RWPE2 (cell line): ENCODE measurements around the gene GPR160.

Experiments used
- ATAC-seq: fragments of 200-7000 bp; cut with Tn5 transposase; 3 replicates; pipeline ENCODE4 v1.9.1; 2021; ENCODE audit warnings: low read depth
- DNase-seq: peaks from one replicate; pipeline ENCODE4 v3.0.0-alpha.2; 2020; ENCODE audit warnings: low spot score
- H3K27ac ChIP-seq: fragments of 450-650 bp; 2 replicates; pipeline ENCODE4 v1.5.1; 2017; ENCODE audit warnings: mild to moderate bottlenecking; ENCODE audit not compliant: poor library complexity, severe bottlenecking
- H3K27me3 ChIP-seq: fragments of 250-450 bp; sonication (Bioruptor Pico); 2 replicates; pipeline ENCODE4 v1.5.1; 2021; ENCODE audit warnings: mild to moderate bottlenecking, moderate library complexity; ENCODE audit not compliant: insufficient read depth, poor library complexity, severe bottlenecking
- H3K36me3 ChIP-seq: fragments of 250-450 bp; sonication (Bioruptor Pico); 2 replicates; pipeline ENCODE4 v1.5.1; 2020; ENCODE audit warnings: low read depth, mild to moderate bottlenecking, moderate library complexity
- H3K4me1 ChIP-seq: fragments of 250-450 bp; sonication (Bioruptor Pico); 2 replicates; pipeline ENCODE4 v1.5.1; 2021; ENCODE audit warnings: mild to moderate bottlenecking, moderate library complexity; ENCODE audit not compliant: insufficient read depth, poor library complexity, severe bottlenecking
- H3K4me3 ChIP-seq: fragments of 250-450 bp; sonication (Bioruptor Pico); 2 replicates; pipeline ENCODE4 v1.5.1; 2021; ENCODE audit warnings: mild to moderate bottlenecking, moderate library complexity; ENCODE audit not compliant: severe bottlenecking
- H3K9me3 ChIP-seq: fragments of 250-450 bp; sonication (Bioruptor Pico); 2 replicates; pipeline ENCODE4 v1.5.1; 2021; ENCODE audit warnings: mild to moderate bottlenecking, moderate library complexity; ENCODE audit not compliant: severe bottlenecking
- TF ChIP-seq, protein P1 (sequence below): fragments of 450-650 bp; IDR thresholded peaks from one replicate; pipeline ENCODE4 v1.5.1; 2017; ENCODE audit warnings: mild to moderate bottlenecking, moderate library complexity; ENCODE audit not compliant: poor library complexity, severe bottlenecking

Gene GPR160

DNA sequence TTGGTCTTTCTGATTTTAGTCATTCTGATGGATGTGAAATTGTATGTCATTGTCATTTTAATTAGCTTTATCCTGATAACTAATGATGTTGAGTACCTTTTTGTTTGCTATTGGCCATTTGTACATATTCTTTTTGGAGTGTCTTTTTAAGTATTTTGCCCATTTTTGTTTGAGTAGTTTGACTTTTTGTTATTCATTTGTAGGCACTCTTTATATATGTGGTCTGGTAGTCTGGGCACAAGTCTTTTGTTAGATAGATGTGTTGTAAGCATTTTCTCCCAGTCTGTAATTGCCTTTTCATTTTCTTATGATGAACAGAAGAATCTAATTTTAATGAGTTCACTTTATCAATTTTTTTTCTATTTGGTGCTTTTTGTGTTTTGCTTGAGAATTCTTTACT is 14.6 kb downstream of the GPR160 start:
- DNase-seq (no peak), ATAC-seq (no peak)
- no peaks in the 10 kb centered on the region for H3K4me1 ChIP-seq
- H3K27me3 ChIP-seq = no peaks in the 10 kb centered on the region
- H3K36me3 ChIP-seq = no peaks in the 10 kb centered on the region
- H3K9me3 ChIP-seq = no peaks in the 10 kb centered on the region
- TF ChIP-seq, protein P1, sequence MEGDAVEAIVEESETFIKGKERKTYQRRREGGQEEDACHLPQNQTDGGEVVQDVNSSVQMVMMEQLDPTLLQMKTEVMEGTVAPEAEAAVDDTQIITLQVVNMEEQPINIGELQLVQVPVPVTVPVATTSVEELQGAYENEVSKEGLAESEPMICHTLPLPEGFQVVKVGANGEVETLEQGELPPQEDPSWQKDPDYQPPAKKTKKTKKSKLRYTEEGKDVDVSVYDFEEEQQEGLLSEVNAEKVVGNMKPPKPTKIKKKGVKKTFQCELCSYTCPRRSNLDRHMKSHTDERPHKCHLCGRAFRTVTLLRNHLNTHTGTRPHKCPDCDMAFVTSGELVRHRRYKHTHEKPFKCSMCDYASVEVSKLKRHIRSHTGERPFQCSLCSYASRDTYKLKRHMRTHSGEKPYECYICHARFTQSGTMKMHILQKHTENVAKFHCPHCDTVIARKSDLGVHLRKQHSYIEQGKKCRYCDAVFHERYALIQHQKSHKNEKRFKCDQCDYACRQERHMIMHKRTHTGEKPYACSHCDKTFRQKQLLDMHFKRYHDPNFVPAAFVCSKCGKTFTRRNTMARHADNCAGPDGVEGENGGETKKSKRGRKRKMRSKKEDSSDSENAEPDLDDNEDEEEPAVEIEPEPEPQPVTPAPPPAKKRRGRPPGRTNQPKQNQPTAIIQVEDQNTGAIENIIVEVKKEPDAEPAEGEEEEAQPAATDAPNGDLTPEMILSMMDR = no peak
- no peak overlapping the region for H3K4me3 ChIP-seq
- no peak overlapping the region for H3K27ac ChIP-seq

DNA sequence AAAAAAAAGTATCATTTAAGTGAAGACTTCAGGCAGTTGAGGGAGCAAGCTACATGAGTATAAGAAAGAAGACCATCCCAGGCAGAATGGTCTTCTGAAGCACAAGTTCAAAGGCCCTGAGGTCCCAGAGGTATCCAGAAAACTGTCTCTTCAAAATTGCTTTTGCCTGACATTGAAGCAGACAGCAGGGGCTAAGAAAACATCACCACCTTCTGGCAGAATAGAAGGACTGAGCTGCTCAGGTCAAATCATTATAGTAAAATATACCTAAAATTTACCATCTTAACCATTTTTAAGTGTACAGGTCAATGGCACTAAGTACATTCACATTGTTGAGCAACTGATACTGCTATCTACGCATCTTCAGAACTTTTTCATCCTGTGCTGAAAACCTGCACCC is 16.4 kb downstream of the GPR160 start:
- Histone ChIP-seq H3K27ac (no peak overlapping the region), H3K9me3 (no peaks in the 10 kb centered on the region), H3K4me1 (no peaks in the 10 kb centered on the region), H3K36me3 (no peaks in the 10 kb centered on the region), H3K27me3 (no peaks in the 10 kb centered on the region), H3K4me3 (no peak overlapping the region)
- peak; percentile 44; the same call in 1 of the 3 replicates for ATAC-seq
- no peak for DNase-seq
- TF ChIP-seq, protein P1 = peak; percentile 45

DNA sequence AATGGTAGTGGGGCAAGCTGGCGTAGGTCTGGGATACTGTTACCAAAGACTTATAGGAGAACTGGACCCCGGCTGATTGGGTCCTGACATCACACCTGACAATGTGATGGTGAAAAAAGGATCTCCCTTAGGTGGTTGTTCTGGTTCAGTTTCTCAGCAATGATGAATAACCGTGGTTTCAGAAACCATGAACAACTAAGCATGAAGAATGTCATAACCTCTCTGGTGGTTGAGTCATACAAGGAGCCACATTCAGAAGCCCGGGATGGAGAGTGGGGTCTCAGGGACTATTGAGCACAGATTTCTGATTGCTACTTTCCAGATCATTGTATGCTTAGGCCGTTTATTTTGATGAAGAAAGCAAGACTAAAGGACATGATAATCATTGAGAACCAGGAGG is 17.4 kb downstream of the GPR160 start:
- ATAC-seq = 0 out of 3 replicates have a peak, but pooled peaks have one; percentile 25
- H3K27ac ChIP-seq = no peak overlapping the region
- no peaks in the 10 kb centered on the region for H3K36me3 ChIP-seq
- no peaks in the 10 kb centered on the region for H3K27me3 ChIP-seq
- H3K4me3 ChIP-seq = no peak overlapping the region
- DNase-seq = no peak
- H3K4me1 ChIP-seq = no peaks in the 10 kb centered on the region
- no peaks in the 10 kb centered on the region for H3K9me3 ChIP-seq
- TF ChIP-seq, protein P1 = no peak

DNA sequence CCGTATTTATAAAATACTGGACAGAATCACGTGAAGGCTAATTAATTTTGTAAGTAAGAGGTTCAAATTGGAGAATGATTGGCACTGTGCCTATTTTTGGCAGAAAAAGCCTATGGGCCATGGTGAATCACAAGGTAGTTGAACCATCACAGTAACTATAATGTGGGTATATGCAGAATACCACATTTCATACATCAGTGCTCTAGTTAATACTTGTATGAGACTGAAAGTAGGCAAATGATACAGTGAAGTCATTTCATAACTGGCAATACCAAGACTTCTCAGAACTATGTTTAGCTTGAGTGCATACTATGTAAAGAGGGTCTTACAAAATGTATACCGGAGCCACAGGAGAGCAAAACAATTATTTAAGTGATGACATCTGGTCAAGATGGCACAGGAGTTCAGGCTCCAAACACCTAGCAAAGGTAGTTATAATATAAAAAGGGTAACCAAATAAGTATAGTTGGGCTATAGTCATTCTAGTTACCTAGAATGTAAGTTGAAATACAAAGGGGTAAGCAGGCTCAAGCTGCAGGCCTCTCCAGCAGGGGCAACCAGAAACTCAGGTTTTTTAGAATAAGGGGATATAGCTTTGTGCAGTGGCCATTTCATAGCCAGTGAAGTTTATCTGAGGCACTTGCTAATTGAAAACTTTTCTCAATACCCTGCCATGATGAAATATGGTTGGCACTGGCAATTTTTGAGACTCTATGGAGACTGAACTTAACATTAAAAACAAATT is 19.1 kb downstream of the GPR160 start:
- no peaks in the 10 kb centered on the region for H3K4me1 ChIP-seq
- no peaks in the 10 kb centered on the region for H3K27me3 ChIP-seq
- no peak overlapping the region for H3K4me3 ChIP-seq
- no peaks in the 10 kb centered on the region for H3K36me3 ChIP-seq
- ATAC-seq (no peak), DNase-seq (no peak)
- TF ChIP-seq, protein P1 = no peak
- no peak overlapping the region for H3K27ac ChIP-seq
- H3K9me3 ChIP-seq = no peaks in the 10 kb centered on the region

DNA sequence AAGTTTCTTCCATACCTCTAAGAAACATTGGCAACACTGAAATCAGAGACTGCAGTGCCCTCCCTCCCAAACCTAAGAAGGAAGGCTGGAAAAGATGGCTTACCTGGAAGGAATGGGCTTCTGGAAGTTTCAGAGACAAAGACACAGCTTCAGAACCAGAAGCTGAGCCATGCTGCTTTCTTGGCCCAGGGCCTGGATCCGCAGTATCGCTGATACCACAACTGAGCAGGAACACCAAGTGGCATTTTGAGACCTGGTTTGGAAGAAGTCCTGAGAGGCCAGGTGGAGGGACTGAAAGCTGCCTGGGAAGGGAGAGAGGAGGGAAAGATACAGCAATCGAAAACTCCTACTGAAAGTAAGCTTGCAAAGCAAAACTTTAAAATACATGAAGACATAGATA is 19.8 kb downstream of the GPR160 start:
- H3K4me1 ChIP-seq = no peaks in the 10 kb centered on the region
- DNase-seq (no peak), ATAC-seq (no peak)
- no peaks in the 10 kb centered on the region for H3K9me3 ChIP-seq
- TF ChIP-seq, protein P1 = no peak
- H3K36me3 ChIP-seq = no peaks in the 10 kb centered on the region
- H3K4me3 ChIP-seq = no peak overlapping the region
- H3K27ac ChIP-seq = no peak overlapping the region
- H3K27me3 ChIP-seq = no peaks in the 10 kb centered on the region
